Measurements from ENCODE around the gene DPF1.
"Not testable (repeated sequence)": the region's sequence is repeated elsewhere in the genome, so short reads cannot be mapped to it uniquely, and the experiment has no call there.

The DPF1 gene

DNA sequence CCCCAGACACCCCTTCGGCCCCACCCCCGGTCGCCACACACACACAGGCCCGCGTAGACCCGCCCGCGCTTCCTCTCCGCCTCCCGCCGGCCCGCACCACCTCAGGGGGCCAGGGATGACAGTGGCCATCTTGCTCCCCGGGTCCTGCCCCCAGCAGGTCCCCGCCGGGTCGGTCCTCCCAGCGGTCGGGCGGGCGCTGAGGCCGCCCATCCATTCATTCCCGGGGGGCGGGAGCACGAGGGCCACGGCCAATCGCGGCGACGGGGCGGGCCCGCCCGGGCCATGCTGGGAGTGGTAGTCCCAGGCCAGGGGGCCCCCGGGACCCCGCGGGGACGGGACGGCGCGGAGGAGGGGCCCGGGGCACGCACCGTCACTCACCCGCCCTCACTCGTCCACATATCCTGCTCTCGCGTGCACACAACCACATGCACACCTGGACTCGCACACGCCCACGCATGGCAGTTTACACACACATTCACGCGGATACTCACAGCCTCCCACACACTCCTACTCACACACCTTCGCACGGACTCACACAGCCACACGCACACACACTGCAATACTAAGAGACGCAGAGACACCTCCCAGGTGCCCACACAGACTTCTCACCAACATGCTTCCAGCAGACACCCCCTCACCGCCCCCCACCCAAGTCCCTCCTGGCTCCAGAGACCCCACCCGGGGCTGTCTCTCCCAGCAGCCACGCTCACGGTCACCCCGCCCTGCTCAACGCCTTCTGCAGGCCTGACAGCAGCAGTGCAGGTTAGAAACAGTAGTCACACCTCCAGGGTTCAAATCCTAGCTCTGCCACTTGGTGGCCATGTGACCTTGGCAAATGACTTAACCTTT lies at the start of gene DPF1:
Gene DPF1 (minus strand): TSS at position 209 of the 849 bp plus-strand sequence. CDS start 80 bp downstream, at position 129.
- in situ Hi-C loops (cut with MboI; ENCODE audit: low sequenced_read_pairs), result no loop called here

DNA sequence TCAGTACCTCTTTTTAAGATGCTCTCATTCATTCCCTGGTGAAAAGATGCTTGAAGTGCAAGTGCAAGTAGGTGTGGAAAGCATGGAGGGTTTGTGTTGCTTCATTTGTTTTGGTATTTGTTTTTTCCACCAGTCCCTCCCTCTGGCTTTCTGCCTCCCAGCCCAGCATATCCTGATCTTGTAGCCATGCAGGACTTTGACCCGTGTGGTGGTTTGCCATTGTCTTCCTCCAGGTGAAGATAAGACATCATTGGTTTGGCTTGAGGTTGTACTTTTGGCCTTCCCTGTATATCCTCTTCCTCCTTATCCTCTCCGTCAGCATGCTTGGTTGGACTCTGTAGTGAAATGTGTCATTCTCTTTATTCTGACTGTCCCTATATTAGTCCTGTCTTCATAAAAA lies 49.5 kb upstream of the DPF1 start:
- in situ Hi-C loops (cut with MboI; ENCODE audit: low sequenced_read_pairs), result no loop called here

- in situ Hi-C loops (cut with MboI; ENCODE audit: low sequenced_read_pairs), result no loop called here
Measured at GRCh38 chr19:38270587-38271167, 46.7 kb upstream of the DPF1 start.

DNA sequence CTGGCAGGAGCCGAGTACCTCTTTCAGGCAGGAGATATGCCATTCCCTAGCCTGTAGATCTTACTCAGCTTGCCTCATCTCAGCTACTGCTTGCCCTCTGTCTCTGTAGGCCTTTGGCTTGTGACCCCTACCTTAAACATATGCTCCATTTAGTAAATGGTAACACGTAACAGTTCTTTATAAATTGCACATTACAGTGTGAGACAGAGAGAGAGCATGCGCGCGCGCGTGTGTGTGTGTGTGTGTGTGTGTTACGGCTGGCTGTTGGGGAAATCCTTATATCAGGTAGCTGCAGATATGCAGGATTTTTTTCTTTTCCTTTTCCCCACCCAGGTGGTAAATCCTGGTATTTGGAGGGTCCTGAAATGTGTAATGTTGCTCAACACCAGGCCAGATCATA lies 44.5 kb upstream of the DPF1 start:
- in situ Hi-C loops (cut with MboI; ENCODE audit: low sequenced_read_pairs), result no loop called here

DNA sequence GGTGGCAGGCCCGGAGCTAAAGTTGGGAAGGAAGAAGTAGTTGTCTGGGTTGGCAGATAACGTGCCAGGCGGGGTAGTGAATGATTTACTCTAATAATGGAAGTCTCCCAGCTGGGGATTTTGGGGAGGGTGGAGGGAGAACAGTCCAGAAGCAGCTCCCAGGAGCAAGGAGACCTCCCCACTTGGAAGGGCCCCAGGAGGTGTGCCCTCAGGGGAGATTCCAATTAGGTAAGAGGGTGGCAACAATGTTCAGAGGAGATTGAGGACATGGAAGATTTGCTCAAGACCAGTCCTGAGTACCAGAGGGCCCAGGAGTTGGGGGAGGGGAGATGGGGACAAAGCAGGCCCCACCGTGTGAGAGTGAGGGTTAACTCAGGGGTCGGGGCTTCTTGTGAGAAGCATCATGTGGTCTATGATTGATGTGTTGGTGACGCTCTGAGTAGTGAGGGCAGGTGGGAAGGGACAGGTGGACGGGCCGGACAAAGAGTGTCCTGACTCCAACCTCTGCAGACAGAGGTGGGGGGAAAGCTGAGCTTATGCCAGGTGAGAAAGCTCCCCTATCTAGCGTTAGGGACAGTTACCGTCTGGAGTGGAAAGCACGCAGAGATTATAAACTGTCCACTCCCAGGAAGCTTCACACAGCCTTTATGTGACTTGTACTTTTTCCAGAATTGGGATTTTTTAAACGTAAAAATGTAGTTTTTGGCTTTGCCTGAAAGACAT lies 43.9 kb upstream of the DPF1 start:
- in situ Hi-C loops (cut with MboI; ENCODE audit: low sequenced_read_pairs), result no loop called here

- in situ Hi-C loops (cut with MboI; ENCODE audit: low sequenced_read_pairs), result no loop called here
Measured at GRCh38 chr19:38266981-38267597, 43.1 kb upstream of the DPF1 start.

DNA sequence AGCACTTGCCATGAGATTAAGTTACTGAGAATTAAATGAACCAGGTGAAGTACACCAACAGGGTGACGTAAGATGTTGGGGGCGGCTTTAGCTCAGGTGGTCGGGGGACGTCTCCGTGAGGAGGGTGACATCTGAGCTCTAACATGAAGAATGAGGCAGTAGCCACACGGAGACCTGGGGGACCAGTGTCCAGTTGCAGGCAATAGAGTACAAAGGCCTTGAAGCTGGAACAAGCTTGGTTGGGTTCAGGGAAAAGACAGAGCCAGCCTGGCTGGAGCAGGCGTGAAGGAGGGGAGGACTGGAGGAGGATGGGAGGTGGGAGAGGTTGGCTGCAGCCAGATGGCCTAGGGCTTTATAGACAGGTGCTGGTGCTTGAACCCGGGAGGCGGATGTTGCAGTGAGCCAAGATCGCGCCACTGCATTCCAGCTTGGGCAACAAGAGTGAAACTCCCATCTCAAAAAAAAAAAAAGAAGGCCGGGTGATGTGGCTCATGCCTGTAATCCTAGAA lies 42.0 kb upstream of the DPF1 start:
- in situ Hi-C loops (cut with MboI; ENCODE audit: low sequenced_read_pairs), result no loop called here

DNA sequence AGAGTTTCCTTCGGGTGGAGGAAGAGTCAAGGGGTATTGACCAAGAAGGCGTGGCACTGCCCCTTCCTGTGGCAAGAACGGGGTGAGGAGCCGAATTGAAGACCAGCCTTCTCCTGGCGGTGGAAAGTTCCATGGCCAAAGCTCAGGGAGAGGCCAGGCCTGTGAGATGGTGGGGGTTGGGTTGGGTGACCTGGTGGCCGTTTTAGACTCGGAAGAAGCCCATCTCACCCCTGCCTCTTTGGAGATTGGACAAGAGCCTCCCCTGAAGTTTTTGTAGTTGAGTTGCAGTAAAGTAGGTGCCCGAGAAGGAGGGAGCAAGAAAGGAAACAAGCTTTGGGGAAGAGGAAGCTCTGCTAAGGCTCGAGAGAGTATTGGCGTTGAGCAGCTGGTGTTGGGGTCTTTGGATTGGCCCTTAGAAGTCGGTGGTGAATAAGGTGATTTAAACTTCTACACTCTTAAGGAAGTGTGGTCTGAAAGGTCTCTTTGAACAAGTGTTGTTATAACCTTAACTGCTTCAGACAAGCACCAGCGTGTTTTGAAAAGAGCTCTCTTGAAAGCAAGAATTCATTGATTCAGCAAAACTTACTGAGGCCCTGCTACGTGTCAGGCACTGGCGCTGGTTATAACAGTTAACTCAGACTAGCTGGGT lies 41.3 kb upstream of the DPF1 start:
- in situ Hi-C loops (cut with MboI; ENCODE audit: low sequenced_read_pairs), result no loop called here

GRCh38 chr19:38264486-38265212 lies 40.6 kb upstream of the DPF1 start, which contains the start of gene SPINT2:
TSS of gene SPINT2 (plus strand) at chr19:38264573. CDS start at chr19:38264893, 320 bp downstream.
- in situ Hi-C loops (cut with MboI; ENCODE audit: low sequenced_read_pairs), result no loop called here

GRCh38 chr19:38263689-38264485 lies 39.9 kb upstream of the DPF1 start:
- in situ Hi-C loops (cut with MboI; ENCODE audit: low sequenced_read_pairs), result no loop called here

- in situ Hi-C loops (cut with MboI; ENCODE audit: low sequenced_read_pairs), result no loop called here
Measured at GRCh38 chr19:38262585-38263268, 38.7 kb upstream of the DPF1 start.

DNA sequence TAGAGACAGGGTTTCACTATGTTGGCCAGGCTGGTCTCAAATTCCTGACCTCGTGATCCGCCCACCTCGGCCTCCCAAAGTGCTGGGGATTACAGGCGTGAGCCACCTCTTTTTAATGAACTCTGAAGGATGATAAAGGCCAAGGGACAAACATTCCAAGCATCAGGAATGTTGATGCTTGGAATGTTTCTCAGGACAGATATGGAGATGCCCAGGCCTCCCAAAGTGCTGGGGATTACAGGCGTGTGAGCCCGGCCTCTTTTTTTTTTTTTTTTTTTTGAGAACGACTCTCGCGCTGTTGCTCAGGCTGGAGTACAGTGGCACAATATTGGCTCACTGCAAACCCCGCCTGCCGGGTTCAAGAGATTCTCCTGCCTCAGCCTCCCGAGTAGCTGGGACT lies 37.9 kb upstream of the DPF1 start:
- in situ Hi-C loops (cut with MboI; ENCODE audit: low sequenced_read_pairs), result not testable (repeated sequence)

DNA sequence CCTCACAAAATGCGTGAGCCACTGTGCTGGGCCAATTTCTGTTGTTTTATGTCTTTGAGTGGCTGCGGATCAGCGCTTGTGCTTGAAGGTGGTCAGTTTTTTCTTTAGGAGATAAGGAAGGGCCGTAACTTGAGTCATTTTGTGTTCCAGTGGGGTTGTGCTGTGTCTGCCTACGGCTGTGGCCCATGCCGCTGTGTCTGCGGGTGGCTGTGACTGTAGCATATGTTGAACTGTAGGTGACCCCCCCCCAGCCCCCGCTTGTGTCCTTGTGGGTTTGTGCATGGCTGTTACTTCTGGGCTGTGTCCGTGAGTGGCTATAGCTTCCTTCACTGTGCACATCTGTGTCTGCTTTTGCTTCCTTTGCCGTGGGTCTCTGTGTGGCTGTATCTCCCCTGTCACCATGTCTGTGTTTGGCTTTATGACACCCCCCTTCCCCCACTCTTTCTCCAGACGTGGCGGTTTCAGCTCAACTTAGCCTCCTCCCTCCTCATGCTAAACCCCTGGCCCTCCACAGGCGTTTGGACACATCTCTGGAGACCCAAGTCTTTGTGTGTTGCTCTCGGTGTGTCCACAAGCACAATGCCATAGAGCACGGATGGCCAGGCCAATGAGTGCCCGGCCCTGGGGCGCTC lies 31.5 kb upstream of the DPF1 start:
- in situ Hi-C loops (cut with MboI; ENCODE audit: low sequenced_read_pairs), result no loop called here

DNA sequence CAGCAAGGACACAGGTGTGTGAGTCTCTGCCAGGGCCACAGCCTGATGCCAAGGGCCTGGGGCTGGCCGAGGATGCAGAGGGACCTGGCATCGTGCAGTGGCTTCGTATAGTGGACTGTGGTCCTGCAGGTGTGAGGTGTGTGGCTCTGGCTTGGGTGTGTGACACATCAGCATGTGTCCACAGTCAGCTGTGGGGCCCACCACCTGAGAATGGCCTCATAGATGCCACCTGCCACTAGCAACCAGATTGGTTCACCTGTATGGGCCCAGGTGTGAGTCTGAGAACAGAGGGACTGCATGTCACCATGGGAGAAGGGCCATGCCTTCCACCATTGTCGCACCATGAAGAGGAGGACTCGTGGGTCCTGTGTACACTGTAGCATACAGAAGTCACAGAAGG lies 29.8 kb upstream of the DPF1 start:
- in situ Hi-C loops (cut with MboI; ENCODE audit: low sequenced_read_pairs), result no loop called here

DNA sequence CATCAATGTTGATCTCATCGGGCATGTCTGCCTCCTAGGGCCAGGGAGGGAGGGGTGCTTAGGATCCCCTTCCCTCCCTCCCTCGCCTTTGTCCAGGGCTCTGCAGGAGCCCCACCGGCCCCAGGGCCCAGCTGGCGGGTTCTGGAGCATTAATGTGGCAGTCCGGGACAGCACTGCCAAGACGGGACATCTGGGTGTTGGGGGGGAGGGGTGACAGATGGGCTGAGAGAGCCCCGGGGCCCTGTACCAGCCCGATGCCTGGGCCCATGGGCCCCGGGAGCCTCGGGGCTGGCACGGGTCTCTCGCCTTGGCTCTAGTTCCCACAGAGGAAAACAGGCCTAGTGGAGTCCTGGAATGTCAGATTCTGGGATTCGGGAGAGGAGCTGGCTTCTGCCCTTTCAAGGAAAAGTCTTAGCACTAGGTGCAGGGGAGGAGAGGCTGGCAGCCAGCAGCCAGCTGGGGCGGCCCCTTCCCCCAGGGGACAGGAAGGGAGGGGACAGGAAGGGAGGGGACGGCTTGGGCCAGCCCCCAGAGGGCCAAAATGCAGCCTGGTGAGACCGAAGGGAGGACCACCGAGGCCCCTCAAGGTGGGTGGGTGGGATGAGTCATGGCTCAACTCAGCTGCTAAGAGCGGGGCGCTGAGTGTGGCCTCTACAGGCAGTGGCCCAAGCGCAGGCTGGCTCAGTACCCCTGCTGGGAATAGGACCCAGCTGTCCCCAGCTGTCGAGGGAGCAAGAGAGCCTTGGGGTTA lies 29.1 kb upstream of the DPF1 start:
- in situ Hi-C loops (cut with MboI; ENCODE audit: low sequenced_read_pairs), result no loop called here

- in situ Hi-C loops (cut with MboI; ENCODE audit: low sequenced_read_pairs), result no loop called here
Measured at GRCh38 chr19:38252385-38252784, 28.4 kb upstream of the DPF1 start.

- in situ Hi-C loops (cut with MboI; ENCODE audit: low sequenced_read_pairs), result no loop called here
Measured at GRCh38 chr19:38251564-38252051, 27.6 kb upstream of the DPF1 start.

All from HL-60/S4 treated with phorbol 12-myristate 13-acetate at 8.2 ng/mL for 4 days and 3 days (cell line).